Right kidney (tissue), 1 donor: ENCODE data around the gene LMBRD1.
"Not testable (repeated sequence)": the region's sequence is repeated elsewhere in the genome, so short reads cannot be mapped to it uniquely, and the experiment has no call there.

ENCODE experiments used
- DNase-seq: peaks from one replicate; pipeline ENCODE4 v3.0.0-alpha.2; 2016

The LMBRD1 gene

GRCh38 chr6:69756366-69756765 is 40.4 kb downstream of the LMBRD1 start:
- no peak for DNase-seq

GRCh38 chr6:69735027-69735426 is 61.8 kb downstream of the LMBRD1 start:
- no peak for DNase-seq

- no peak for DNase-seq
Measured at GRCh38 chr6:69732640-69733039, 64.2 kb downstream of the LMBRD1 start.

- no peak for DNase-seq
Measured at GRCh38 chr6:69732045-69732444, 64.8 kb downstream of the LMBRD1 start.

DNA sequence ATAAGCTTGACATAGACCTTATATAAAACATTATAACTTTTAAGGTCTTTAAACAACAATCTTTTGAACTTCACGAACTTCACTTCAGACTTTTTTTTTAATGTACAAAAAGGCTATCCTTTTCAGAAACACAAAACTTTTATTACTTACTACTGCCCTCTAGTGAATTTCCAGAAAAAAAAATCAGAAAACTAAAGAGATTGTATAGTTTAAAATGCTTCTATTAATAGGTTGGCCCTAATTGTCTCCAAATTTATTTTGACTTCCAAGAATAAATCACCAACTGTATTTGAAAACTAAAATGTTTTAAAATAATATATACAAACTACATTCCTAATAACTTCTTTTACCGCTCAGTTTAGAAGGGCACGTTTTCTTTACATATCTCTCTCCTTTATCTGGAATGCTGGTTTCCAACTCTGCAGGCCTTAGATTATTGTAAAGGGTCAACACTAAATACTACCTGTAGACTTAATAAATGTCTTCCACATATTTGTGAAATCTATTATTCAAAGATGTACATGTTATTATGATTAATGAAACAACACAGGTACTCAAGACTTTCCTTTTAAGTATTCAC is 66.8 kb downstream of the LMBRD1 start:
- DNase-seq: no peak

DNA sequence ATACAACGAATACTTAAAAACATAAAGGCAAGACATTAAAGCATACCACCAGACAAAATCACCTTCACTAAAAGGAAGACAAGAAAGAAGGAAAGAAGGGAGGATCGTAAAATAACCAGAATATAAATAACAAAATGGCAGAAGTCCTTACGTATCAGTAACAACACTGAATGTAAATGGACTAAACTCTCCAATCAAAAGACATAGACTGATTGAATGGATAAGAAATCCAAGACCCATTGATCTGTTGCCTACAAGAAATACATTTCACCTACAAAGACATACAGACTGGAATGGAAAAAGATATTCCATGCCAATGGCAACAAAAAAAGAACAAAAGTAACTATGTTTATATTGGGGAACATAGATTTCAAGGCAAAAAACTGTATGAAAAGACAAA is 74.1 kb downstream of the LMBRD1 start:
- no peak for DNase-seq

DNA sequence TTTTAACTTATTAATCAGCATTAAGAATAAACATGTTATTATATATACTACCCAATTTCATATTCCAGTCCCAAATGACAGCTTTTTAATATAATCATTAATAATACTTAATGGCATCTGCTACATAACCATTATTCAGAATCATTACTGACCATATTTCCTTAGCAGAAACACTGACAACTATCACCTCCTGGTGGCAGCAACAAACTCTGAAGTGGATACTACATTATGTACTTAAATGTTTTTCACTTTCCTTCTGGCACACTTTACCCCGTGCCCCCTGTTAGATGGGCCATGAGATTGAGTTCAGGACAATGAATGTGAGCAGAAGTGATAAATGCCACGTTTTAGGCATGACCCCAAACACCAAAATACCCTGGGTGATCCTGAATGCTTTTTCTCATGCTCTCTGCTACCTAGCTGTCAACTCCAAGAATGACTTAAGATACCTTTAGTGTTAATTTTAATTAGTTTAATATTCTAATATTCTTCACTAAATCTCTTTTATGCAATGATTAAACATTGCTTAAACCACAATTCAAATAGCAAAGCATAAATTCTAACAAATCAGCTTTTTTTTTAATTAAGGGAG is 77.1 kb downstream of the LMBRD1 start:
- DNase-seq: no peak

GRCh38 chr6:69706724-69707123 is 90.1 kb downstream of the LMBRD1 start:
- DNase-seq: no peak

- DNase-seq: no peak
Measured at GRCh38 chr6:69705954-69706353, 90.9 kb downstream of the LMBRD1 start.

- DNase-seq: no peak
Measured at GRCh38 chr6:69704916-69705315, 91.9 kb downstream of the LMBRD1 start.

DNA sequence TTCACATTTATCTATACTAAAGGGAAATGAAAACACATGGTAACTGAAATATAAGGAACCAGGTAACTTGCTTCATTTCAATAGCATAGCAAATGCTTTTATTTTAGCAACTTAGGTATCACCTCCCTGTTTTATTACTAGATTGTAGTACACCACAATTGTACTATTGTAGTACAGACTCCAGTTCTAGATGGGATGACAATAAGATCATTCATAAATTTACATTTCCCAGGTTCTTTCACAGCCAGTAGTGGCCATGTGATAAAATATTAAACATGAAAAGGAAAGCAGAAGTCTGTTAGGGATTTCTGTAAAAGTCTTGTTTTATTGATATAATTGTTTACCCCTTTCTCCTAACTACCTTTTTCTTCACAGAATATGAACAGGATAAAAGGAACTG is 97.2 kb downstream of the LMBRD1 start:
- DNase-seq: no peak

DNA sequence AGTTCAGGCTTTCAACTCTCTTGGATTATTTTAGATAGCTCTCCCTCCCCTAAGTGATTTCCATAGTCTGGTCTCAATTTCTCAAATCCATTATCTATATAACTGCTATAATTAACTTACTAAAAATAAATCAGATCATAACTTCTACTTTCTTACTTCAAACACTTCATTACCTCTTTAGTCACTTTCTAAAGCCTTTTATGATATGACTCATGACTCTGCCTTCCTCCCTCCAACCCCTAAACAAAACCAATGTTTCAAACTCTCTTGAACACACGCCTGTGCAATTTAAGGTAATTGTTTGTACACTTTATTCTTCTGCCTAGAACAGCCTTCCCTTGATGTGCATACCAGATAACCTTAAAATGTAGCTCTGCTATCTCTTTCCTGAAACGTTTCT is 100.5 kb downstream of the LMBRD1 start:
- no peak for DNase-seq

GRCh38 chr6:69693762-69694161 is 103.0 kb downstream of the LMBRD1 start:
- DNase-seq: no peak

GRCh38 chr6:69690986-69691385 is 105.8 kb downstream of the LMBRD1 start:
- no peak for DNase-seq

- DNase-seq: no peak
Measured at GRCh38 chr6:69680302-69680701, 116.5 kb downstream of the LMBRD1 start.

- no peak for DNase-seq
Measured at GRCh38 chr6:69673298-69673697, 123.5 kb downstream of the LMBRD1 start.

- no peak for DNase-seq
Measured at GRCh38 chr6:69668916-69669315, 127.9 kb downstream of the LMBRD1 start.

DNA sequence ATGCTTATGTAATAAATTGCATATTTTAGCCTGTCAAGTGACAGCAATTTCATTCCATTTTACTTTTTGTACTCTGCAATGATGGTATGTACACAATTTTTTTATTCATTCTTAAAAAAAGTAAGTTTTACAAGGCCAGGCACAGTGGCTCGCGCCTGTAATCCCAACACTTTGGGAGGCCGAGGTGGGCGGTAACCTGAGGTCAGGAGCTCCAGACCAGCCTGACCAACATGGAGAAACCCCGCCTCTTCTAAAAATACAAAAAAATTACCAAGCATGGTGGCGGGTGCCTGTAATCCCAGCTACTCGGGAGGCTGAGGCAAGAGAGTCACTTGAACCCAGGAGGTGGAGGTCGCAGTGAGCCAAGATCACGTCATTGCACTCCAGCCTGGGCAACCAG is 130.0 kb downstream of the LMBRD1 start:
- not testable (repeated sequence) for DNase-seq

- DNase-seq: no peak
Measured at GRCh38 chr6:69665437-69665836, 131.4 kb downstream of the LMBRD1 start.

- DNase-seq: no peak
Measured at GRCh38 chr6:69664551-69664950, 132.3 kb downstream of the LMBRD1 start.

GRCh38 chr6:69663215-69663614 is 133.6 kb downstream of the LMBRD1 start:
- no peak for DNase-seq

GRCh38 chr6:69650703-69651102 is 146.1 kb downstream of the LMBRD1 start:
- no peak for DNase-seq

DNA sequence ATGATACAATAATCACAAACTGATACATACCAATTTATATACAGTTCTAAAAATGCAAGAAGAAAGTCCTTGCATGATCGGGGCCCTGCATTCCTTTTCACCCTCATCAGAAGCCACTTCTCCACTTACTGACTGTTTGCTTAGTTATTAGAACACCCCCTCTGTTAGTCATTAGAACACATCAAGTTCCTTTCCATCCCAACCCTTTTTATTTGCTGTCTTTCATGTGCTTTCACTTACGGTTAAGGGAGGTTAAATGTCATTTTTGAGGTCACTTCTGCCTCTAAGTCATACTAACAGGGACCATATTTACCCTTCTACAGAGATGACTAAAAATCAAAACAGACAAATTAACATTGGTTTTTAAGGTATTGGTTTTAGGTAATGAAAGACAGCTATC is 149.1 kb downstream of the LMBRD1 start:
- no peak for DNase-seq

DNA sequence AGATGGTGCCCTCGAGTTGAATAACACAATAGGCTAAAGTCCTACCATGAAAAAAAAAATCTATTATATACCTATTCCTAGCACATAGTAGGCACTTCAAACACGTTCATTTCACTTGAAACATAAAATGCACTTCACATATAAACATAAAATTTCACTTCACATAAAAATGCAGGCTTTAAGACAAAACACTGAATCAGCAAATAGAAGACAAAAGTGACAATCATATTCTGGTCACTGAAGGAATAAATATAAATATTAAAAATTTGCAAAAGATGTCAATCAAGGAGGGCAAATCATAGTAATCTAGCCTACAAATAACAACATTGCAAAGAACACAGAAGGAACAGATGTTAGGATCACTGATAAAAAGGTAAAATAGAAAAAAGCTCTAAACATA is 153.1 kb downstream of the LMBRD1 start:
- DNase-seq: no peak

GRCh38 chr6:69632932-69633331 is 163.9 kb downstream of the LMBRD1 start:
- no peak for DNase-seq
